IPS-11a (cell line): Measurements from ENCODE around the gene CCN6.

Experiments
- H3K4me3 ChIP-seq: one replicate; pipeline ENCODE4 v1.5.1; 2013; ENCODE audit warnings: low read depth, low read length, control low read depth

The CCN6 gene

GRCh38 chr6:112054001-112054400 is at the start of gene CCN6:
CCN6 (plus strand) TSS chr6:112054104; CDS start chr6:112054358, 254 bp downstream.
- H3K4me3 ChIP-seq = no peak within 1 kb of the TSS

- no peak overlapping the region for H3K4me3 ChIP-seq
These were observed 49.5 kb upstream of the CCN6 start for GRCh38 chr6:112004201-112005012.

DNA sequence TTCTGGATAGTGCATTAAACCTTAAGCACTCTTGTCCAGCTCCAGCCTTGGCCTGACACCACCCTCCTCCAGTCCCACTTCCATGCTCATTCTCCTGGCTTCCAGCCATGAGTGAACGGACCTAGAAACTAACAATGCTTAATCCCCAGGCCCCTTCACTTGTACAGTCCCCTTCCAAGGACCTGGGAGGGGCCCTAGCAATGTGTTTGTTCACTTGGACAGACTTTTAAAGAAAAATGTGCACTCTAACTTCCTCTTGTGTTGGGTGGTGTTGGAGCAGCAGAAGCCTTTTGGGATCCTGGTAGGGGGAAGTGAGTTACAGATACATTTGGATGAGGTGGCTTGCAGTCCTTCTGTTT is 48.9 kb upstream of the CCN6 start:
- no peak overlapping the region for H3K4me3 ChIP-seq

DNA sequence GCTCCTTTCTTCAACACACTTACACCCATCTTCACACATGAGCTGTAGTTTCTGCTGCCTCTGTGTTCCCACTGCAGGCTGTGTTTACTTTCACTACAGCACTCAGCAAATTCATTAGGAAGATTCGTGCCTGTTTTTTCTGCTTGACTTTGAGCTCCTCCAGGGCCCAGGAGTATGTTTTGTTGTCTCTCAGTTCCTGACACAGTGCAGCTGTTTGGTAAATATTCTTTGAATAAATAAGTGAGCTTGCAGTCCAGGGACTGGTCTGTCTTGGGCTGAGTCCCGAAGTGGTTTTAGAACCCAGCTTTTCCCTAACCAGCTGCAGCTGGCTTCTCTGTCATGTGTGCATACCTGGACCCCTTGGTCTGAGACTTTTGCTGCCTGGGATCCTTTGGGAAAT is 46.6 kb upstream of the CCN6 start:
- no peak overlapping the region for H3K4me3 ChIP-seq

DNA sequence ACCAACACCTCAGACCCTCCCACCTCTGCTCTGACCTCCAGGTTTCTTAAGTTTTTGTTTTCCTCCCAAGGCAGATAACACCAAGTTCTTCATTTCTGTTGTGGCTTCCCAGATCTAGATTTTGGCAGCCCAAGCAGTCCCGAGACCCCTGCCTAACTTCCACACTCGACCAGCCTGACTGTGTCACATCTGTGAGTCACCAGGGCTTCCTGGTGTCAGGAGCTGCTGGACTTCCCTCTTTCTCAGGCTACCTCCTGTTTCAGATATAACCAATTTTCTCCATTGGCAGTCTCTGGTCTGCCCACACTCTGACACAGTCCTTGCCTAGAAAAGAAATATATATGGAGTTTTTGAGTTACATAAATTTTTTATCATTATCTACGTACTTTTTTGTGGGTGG is 46.1 kb upstream of the CCN6 start:
- no peak overlapping the region for H3K4me3 ChIP-seq

DNA sequence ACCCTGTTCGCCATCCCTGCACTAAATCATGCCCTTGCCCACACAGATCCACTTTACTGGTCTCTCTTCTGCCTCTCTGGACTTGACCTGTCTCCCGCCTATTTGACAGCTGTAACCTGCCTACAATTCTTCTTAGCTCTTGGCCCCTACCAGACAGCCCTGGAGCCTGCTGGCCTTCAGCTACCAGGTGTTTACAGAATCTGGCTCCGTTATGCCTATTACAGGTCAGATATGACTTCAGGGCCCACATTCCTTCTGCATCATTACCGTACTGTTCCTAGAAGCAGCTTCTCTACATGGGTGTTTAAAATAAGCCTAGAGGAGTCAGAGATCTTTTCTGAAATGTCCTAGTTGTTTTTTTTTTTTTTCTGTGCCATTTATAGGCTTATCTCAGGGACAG is 45.4 kb upstream of the CCN6 start:
- H3K4me3 ChIP-seq = no peak overlapping the region

DNA sequence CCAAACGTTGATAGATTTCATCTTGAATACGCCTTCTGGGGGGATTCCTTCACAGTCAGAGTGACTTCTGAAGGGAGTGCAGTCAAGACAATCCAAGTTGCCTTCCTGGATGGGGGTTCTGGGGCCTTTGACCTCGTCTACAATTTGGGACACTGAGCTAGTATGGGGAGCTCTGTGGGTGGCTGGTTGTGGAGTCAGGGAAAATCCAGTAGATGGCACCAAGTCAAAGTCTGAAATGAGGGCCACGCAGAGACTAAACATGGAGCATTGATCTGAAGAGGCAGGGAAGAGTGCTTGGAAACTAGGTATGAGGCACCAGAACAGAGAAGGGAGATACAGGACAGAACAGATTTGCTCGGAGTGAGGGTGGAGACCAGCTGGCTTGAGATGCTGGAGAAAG is 43.6 kb upstream of the CCN6 start:
- H3K4me3 ChIP-seq = no peak overlapping the region

DNA sequence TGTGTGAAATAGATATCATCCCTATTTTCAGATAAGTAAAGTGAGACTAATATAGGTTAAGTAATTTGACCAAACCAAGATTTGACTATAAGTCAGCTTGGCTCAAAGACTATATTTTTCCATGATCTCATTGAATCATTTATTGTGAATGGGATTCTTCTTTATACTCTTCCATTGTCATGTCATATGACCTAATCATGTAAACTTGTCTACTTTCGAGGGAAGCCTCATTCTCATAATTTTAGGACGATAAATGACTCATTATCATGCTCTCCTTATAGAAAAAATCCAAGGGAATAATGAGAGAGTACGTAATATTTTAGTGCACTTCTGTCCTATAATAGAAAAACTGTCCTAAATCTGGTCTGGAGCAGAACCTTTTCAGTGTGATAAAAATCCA is 40.9 kb upstream of the CCN6 start:
- no peak overlapping the region for H3K4me3 ChIP-seq

DNA sequence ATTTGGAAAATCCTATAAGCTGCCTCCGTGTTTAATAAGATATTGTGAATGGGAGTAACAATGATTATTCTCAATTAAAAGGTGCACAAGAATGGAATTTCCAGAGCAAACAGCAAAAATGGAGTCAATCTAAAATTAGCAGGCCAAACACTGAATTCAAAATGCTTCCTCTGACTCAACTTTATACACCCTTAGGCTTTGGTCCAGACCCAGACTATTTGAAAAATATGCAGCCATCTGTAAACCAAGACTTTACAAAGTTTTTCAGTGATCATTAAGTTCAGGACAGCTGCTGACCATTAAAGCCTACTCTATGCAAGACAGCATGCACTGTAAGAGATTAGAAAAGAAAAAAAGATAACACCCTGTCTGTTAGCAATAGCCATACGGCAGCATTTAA is 39.4 kb upstream of the CCN6 start:
- no peak overlapping the region for H3K4me3 ChIP-seq

- no peak overlapping the region for H3K4me3 ChIP-seq
These were observed 38.2 kb upstream of the CCN6 start for GRCh38 chr6:112015725-112016124.

DNA sequence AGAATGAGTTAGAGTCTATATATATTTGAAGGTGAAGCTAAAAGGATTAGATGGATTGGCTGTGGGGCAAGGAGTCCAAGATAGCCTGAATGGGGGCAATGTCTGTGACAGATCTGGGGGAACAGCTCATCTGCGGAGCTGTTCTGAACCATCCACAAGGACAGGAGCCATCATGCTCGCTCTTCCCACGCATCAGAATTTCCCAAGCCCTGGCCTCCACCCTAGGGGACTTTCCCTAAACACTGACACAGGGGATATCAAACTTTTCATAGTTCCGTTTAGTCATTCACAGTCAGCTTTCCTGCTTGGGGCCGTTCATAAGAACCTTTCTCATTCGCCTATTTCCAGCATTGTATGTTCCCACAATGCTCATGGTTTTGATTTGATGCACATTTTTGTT is 37.6 kb upstream of the CCN6 start:
- no peak overlapping the region for H3K4me3 ChIP-seq

- no peak overlapping the region for H3K4me3 ChIP-seq
These were observed 36.7 kb upstream of the CCN6 start for GRCh38 chr6:112017169-112017568.

- no peak overlapping the region for H3K4me3 ChIP-seq
These were observed 36.0 kb upstream of the CCN6 start for GRCh38 chr6:112017760-112018537.

DNA sequence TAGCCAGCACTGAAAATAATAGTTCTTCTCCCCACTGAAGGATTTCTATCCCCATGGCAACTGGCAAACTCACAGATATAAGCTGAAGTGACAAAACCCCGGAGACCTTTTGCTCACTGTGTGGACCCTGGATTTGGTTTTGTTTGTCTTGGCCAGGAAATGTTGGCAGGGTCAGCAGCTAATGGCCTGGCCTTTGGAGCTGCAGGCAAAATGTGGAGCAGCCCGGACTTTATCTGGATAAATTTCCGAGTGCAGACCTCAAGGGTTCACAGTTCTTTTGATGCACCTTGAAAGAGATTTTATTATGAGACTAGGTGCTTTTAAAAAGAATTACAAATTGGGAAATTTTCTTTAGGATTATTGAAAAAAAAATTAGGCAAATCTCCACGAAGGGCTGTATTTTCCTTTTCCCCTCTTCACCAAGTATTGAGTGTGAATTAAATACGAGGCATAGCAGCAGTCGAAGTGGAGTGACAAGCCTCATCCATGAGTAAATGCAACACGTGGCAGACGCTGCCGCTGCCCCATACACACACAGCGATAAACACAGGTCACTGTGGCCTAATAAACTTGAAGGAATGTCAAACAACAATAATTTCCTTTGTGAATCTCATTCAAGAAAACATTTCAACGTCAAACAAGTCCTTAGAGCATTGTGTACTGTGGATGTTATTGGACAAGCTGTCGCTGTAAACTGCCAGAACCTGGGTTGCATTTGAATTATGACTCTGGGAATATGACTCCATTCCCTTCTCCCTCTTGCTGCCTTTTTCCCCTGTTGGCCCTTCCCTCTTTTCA is 35.1 kb upstream of the CCN6 start:
- H3K4me3 ChIP-seq = no peak overlapping the region

- no peak overlapping the region for H3K4me3 ChIP-seq
These were observed 34.3 kb upstream of the CCN6 start for GRCh38 chr6:112019589-112019988.

DNA sequence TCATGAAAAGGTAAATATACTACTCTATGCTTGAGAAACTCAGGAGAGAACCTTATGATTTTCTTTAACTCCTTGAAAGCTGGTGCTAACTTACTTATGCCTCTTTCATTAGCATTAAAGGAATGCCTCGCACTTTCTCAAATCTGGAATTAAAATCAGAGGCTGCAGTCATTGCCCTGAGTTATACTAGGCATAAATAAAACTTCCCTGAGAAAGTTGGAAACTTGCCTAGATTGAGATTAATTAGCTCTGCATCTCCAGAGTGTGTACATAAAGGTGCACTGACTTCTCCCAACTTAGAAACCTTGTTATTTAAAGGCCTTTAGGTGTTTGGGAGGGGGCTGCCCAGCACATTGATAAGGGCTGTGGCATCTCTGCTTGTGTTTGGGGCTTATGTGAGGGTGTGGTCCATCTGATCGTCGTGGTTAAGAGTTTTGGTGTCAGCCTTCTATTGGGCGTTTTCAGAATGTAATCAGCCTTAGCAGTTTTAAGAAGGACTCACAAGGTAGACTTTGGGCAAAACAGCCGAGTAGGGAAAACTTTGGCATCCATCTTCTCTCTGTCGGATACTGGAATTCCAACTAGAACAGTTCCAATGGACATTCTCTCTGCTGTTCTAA is 32.1 kb upstream of the CCN6 start:
- no peak overlapping the region for H3K4me3 ChIP-seq

GRCh38 chr6:112022749-112023148 is 31.2 kb upstream of the CCN6 start:
- no peak overlapping the region for H3K4me3 ChIP-seq

- no peak overlapping the region for H3K4me3 ChIP-seq
These were observed 29.4 kb upstream of the CCN6 start for GRCh38 chr6:112024464-112024863.

DNA sequence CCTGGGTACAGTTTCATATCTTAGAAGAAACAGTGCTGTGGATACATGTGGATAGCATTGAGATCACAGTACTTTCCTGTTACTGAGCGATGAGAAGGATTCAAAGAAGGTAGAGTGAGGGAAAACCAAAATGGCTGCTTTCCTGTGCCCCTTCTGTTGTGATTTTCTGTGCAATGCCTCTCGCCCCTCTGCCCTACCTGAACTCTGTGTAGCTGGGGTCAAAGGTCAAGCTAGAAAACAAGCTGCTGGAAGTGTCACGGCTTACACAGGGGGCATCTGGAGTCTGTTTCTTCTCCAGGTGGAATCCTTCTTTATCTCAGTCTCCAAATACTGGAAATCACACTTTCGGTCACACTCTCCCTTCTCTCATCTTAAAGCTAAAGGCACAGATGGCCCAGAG is 27.0 kb upstream of the CCN6 start:
- H3K4me3 ChIP-seq = no peak overlapping the region

- no peak overlapping the region for H3K4me3 ChIP-seq
These were observed 25.8 kb upstream of the CCN6 start for GRCh38 chr6:112027942-112028674.
